Ovary (tissue), 9 donors: ENCODE data around the gene PIEZO1. TPM values are rescaled to one million over a fixed set of nuclear protein-coding genes. Genes with fewer than 3 reads are reported as not detected.

ENCODE experiments used
- DNase-seq, 5 donors: peaks; one replicate each; pipeline ENCODE4 v3.0.0-alpha.2; 2019 to 2020
- H3K27ac ChIP-seq, 2 donors: fragments of 200-600 bp; one replicate each; pipeline versions ENCODE4 v1.5.1 to v1.8.0; 2019 to 2022
- H3K27me3 ChIP-seq: fragments of 200-600 bp; one replicate; pipeline ENCODE4 v1.8.0; 2022
- H3K36me3 ChIP-seq: fragments of 200-600 bp; sonication (generic); one replicate; pipeline ENCODE4 v1.5.1; 2019
- H3K4me1 ChIP-seq: one replicate; pipeline ENCODE4 v1.8.1; 2013; ENCODE audit warnings: mild to moderate bottlenecking, moderate library complexity; ENCODE audit not compliant: insufficient read depth
- H3K4me3 ChIP-seq: fragments of 200-600 bp; sonication (generic); one replicate; pipeline ENCODE4 v1.5.1; 2017
- H3K9me3 ChIP-seq, 2 donors: fragments of 200-600 bp in 1 of 2; sonication (generic) in 1 of 2; one replicate each; pipeline versions ENCODE4 v1.5.1 to v1.8.1; 2013 to 2019; ENCODE audit warnings: mild to moderate bottlenecking in 1 of 2, moderate library complexity in 1 of 2
- CTCF ChIP-seq, 3 donors: fragments of 450-650 bp in 2 of 3; fragments of 200-600 bp in 1 of 3; IDR thresholded peaks; one replicate each; pipeline versions ENCODE4 v1.5.1 to v1.8.0; 2016 to 2022; ENCODE audit warnings: antibody characterized with exemption in 3 of 3, mild to moderate bottlenecking in 1 of 3
- EP300 ChIP-seq: sonication (generic); formaldehyde crosslinking; IDR thresholded peaks from one replicate; pipeline ENCODE4 v1.6.1; 2017; ENCODE audit warnings: antibody characterized with exemption
- POLR2A ChIP-seq: fragments of 450-650 bp; IDR thresholded peaks from one replicate; pipeline ENCODE4 v1.6.1; 2017; ENCODE audit warnings: antibody characterized with exemption, mild to moderate bottlenecking, moderate library complexity
- WGBS, 3 donors: extraction: QIAGEN DNeasy Blood & Tissue Kit in 1 of 3; methylation state at CpG; one replicate each; pipeline versions ENCODE4 v1.1.5 to v1.1.7; 2013 to 2017; 5-methylcytosine and 5-hydroxymethylcytosine counted together
- intact Hi-C, 4 donors: fragments of 100-400 bp; cut with DNase I; formaldehyde crosslinking; loops; one replicate each; pipeline versions ENCODE4 v1.11.0 to v1.15.1; 2022 to 2023
- polyA plus RNA-seq, 2 donors: library from polyadenylated mRNA; stranded (reverse); fragments of 200-250 nt in 1 of 2; fragments of 350-450 nt in 1 of 2; fragmentation: Illumina TruSeq in 1 of 2; extraction: RNeasy Lipid Tissue Mini Kit (QIAGEN cat#74804) in 1 of 2; gene quantifications; one replicate each; pipeline ENCODE4 v1.2.3, GENCODE V29; 2013 to 2014
- total RNA-seq, 7 donors: library from RNA; depleted of rRNA in 2 of 7; stranded (reverse); fragments of >200 nt in 2 of 7; fragmentation: NEBNext Ultra II Directional in 3 of 7; extraction: Animal tissue kit (Norgen Biotek cat#: 25700) in 3 of 7; gene quantifications; one replicate each; pipeline versions ENCODE4 v1.1.0 to v1.2.4, GENCODE V29; 2016 to 2023
- donor health status: DM: no; HTN: no; CAD: no; lungs with moderate emphysema.
- donor health status: DM: no; HTN: no; CAD: no.
- donor health status: Bipolar disorder and iron deficiency.
- donor health status: DM: yes; HTN: yes; CAD: no.
- donor health status: DM: no; HTN: no; CAD: no.
- donor health status: DM: yes; HTN: yes; CAD: no.

PIEZO1 gene
- total and polyA plus RNA-seq, 9 donors: 13.0 to 93.5 (median 49.1) TPM

GRCh38 chr16:88705076-88705684, 79.8 kb downstream of the PIEZO1 start:
- intact Hi-C loops: no loop called here
- H3K27ac ChIP-seq: peak overlapping the region; percentile 41 to 72
- peak; percentile 11 for TF ChIP-seq POLR2A
- no peak for TF ChIP-seq EP300

DNA sequence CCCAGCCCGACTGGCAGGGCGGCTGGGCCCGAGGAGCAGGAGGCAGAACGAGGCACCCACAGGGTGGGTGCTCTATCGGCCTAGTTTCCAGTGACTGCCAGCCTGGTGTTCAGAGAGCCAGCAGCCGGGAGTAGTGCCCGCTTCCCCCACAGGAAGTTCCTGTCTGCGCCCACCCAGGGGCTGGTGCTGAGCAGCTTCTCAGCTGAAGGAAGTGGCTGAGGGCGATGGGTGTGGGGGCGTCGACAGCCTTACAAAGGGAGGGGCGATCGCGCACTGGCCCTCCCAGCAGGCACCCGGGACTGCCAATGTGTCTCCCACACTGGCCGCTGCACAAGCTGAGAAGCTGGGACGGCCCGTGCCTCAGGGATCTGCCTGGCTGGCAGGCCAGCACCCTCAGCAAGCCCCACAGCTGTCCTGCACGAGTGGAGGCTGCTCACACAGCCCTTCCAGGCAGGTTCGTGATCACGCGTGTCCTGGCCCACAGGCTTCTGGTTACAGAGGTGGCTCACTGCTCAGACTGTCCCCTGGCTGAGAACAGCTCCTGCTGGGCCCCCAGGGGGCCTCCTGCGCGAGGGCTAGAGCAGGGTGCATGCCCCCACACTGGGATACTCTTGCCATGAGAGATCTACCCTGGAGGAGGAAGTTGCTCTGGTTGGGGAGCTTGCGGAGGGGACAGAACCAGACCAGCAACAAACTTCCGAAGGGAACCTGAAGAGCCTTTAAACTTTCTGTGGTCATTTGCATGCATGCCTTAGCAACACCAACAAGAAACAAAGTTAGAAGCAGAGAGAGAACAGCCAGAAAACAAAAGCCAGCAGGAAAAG, 81.3 kb downstream of the PIEZO1 start:
- Histone ChIP-seq H3K27ac (no peak overlapping the region), H3K4me3 (no peak overlapping the region), H3K9me3 (no peaks in the 10 kb centered on the region), H3K27me3 (no peaks in the 10 kb centered on the region), H3K36me3 (no peaks in the 10 kb centered on the region), H3K4me1 (peaks cover 8% of the 10 kb centered on the region)
- DNase-seq: no peak
- intact Hi-C loops: no loop called here
- TF ChIP-seq POLR2A (no peak), CTCF (IDR thresholded peaks at IDR 0.05) (no peak), EP300 (no peak)
- WGBS, 3 donors: 68 to 73% (median 70%) methylated on average over 26 of the region's 26 CpGs

More at GRCh38 chr16:88705076-88705684, 79.8 kb downstream of the PIEZO1 start:
- Histone ChIP-seq H3K4me1 (peaks cover 8% of the 10 kb centered on the region), H3K27me3 (no peaks in the 10 kb centered on the region), H3K36me3 (no peaks in the 10 kb centered on the region), H3K4me3 (peak overlapping the region; percentile 98), H3K9me3 (no peaks in the 10 kb centered on the region)
- 27 to 40% (median 35%) methylated on average over 9 of the region's 9 CpGs for WGBS, 3 donors
- no peak for DNase-seq

DNA sequence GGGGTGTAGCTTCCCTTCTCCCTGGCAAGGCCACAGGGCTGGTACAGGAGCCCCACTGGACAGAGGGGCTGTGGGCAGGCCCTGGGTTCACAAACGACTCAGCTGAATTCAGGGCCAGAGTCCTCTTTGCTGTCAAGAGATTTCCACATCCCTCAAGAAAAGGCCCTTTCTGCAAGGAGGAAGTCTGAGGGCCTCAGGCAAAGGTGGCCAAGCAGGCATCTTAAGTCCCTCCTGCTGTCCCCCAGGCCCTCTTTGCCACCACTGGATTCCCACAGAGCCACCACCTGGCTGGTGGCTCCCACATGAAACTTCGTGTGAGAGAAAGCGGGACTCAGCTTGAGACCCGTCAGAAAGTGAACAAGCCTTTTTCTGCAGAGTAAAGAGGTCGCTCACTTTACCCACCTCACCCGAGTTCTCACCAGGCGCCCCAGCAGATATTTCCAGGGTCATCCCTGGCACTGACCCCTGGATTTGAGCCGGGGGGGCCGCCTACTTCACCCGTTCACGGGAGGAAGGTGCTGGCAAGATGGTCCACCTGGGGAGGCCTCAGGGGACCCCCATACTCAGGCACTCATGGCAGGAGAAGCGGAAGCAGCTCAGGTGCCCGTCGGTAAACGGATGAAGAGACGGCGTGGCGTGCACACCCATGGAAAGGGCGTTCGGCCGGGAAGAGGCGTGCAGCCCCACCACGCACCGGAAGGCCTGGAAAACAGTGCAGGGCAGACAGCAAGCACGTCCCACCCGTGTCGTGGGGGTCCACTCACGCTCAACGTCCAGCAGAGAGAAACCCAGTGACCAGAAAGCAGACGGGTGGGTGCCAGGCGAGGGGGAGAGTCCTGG, 82.4 kb downstream of the PIEZO1 start:
- TF ChIP-seq CTCF (IDR thresholded peaks at IDR 0.05) (no peak), EP300 (no peak), POLR2A (no peak)
- peaks cover 8% of the 10 kb centered on the region for H3K4me1 ChIP-seq
- 81 to 86% (median 83%) methylated on average over 31 of the region's 31 CpGs for WGBS, 3 donors
- no peak for DNase-seq
- H3K27me3 ChIP-seq: no peaks in the 10 kb centered on the region
- intact Hi-C loops: no loop called here
- H3K9me3 ChIP-seq: no peaks in the 10 kb centered on the region
- H3K36me3 ChIP-seq: peaks cover 2% of the 10 kb centered on the region
- no peak overlapping the region for H3K27ac ChIP-seq
- H3K4me3 ChIP-seq: no peak overlapping the region

DNA sequence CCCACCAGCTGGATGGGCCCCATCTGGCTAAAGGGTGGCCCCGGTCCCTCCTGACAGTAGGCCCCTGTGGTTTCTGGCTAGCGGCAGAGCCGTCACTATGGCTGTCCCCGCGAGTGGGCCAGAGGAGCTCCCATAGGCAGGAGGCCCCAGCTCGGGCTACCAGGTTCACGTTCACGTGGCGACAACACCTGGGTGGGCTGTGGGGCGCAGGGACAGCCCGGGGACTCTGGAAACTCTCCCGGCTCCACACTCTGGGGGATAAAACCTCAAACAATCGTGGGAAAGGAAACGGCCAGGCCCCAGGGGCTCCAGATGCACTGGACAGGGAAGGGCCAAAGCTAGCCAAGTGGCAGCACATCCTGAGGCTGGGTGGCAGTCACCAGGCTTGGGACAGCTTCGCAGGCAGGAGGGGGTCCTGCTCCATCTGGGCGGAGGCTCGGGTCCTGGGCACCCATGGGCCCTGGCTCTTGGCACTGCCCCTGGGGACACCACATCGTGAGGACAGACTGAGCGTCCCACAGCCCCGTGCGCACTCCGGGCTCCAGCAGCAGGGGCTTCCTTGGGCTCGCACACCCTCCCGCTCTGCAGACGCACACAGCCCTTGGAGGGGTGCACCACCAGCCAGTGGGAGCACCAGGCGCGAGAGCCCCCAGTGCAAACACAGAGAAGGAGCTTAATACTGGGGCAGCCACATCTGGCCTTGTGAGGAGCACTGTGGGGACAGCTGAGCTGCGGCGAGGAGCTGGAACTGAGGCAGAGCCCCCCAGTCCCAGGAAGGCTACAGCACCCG, 83.2 kb downstream of the PIEZO1 start:
- peaks cover 2% of the 10 kb centered on the region for H3K36me3 ChIP-seq
- peaks cover 5% of the 10 kb centered on the region for H3K4me1 ChIP-seq
- H3K27ac ChIP-seq: no peak overlapping the region
- H3K4me3 ChIP-seq: no peak overlapping the region
- no peak for DNase-seq
- no peaks in the 10 kb centered on the region for H3K27me3 ChIP-seq
- no peak for TF ChIP-seq CTCF (IDR thresholded peaks at IDR 0.05)
- no peak for TF ChIP-seq EP300
- TF ChIP-seq POLR2A: no peak
- H3K9me3 ChIP-seq: no peaks in the 10 kb centered on the region
- intact Hi-C loops: no loop called here
- 79 to 89% (median 82%) methylated on average over 21 to 30 of the region's 30 CpGs for WGBS, 3 donors
